Femur (tissue), 1 donor: ENCODE results near the gene SLC9A5.

Experiments
- DNase-seq: peaks from one replicate; pipeline ENCODE4 v3.0.0-alpha.2; 2017

SLC9A5 gene

GRCh38 chr16:67312719-67313118 is 63.9 kb downstream of the SLC9A5 start:
- no peak for DNase-seq

DNA sequence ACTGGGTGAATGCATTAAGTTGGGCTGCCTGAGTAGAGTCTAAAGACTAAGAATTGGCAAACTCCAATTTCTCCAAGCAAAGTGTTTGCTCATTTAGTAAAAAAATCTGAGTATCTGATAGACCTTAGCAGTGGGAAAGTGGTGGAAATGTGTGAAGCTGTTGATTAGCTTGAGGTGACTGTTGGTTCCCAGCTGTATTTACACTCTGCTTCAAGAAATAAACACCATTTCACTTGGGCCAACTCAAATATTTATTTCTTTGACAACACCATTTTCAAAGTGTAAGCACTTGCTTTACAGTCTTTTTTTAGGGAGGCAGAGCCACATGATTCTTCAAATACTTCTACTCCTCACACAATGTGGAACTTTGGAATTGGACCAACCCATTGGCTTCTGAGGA is 69.1 kb downstream of the SLC9A5 start:
- DNase-seq: no peak
